Kidney (tissue), 14 donors: ENCODE measurements around the gene ERFL. TPM values are rescaled to one million over a fixed set of nuclear protein-coding genes. Genes with fewer than 3 reads are reported as not detected.

Experiments
- DNase-seq, 5 donors: peaks; one replicate each; pipeline ENCODE4 v3.0.0-alpha.2; 2013 to 2020
- FAIRE-seq: peaks from 2 replicates; lab custom pipeline; 2012; peaks lifted over from hg19 to GRCh38; lab: Jason Lieb, UNC
- H3K27ac ChIP-seq, 2 donors: one replicate each; pipeline ENCODE4 v1.7.0; 2013; ENCODE audit warnings: low read depth in 2 of 2, low read length in 2 of 2, inconsistent platforms in 1 of 2
- H3K27me3 ChIP-seq: one replicate; pipeline ENCODE4 v1.7.1; 2013; ENCODE audit warnings: low read length, inconsistent platforms; ENCODE audit not compliant: control insufficient read depth, insufficient read depth
- H3K36me3 ChIP-seq, 3 donors: one replicate each; pipeline versions ENCODE4 v1.7.0 to v1.7.1; 2013; ENCODE audit warnings: low read length in 3 of 3, control low read depth in 1 of 3, inconsistent platforms in 1 of 3; ENCODE audit not compliant: insufficient read depth in 3 of 3, control insufficient read depth in 2 of 3
- H3K4me1 ChIP-seq, 3 donors: one replicate each; pipeline versions ENCODE4 v1.7.0 to v1.7.1; 2013; ENCODE audit warnings: low read length in 3 of 3, inconsistent platforms in 1 of 3, low read depth in 1 of 3; ENCODE audit not compliant: control insufficient read depth in 2 of 3, insufficient read depth in 2 of 3
- H3K4me3 ChIP-seq, 3 donors: one replicate each; pipeline versions ENCODE4 v1.7.0 to v1.8.1; 2013; ENCODE audit warnings: low read length in 3 of 3, control low read depth in 1 of 3, inconsistent platforms in 1 of 3
- H3K9ac ChIP-seq, 3 donors: one replicate each; pipeline versions ENCODE4 v1.7.0 to v1.7.1; 2013; ENCODE audit warnings: low read length in 3 of 3, control low read depth in 1 of 3, inconsistent platforms in 1 of 3
- H3K9me3 ChIP-seq, 3 donors: one replicate each; pipeline versions ENCODE4 v1.7.0 to v1.7.1; 2013; ENCODE audit warnings: low read length in 3 of 3, control low read depth in 1 of 3, inconsistent platforms in 1 of 3; ENCODE audit not compliant: control insufficient read depth in 2 of 3, insufficient read depth in 1 of 3
- intact Hi-C: fragments of 100-400 bp; cut with DNase I; formaldehyde crosslinking; loops from one replicate; pipeline ENCODE4 v1.11.1; 2022
- polyA plus RNA-seq: library from polyadenylated mRNA; stranded (reverse); fragments of 350-450 nt; fragmentation: Illumina TruSeq; extraction: RNeasy Lipid Tissue Mini Kit (QIAGEN cat#74804); gene quantifications from one replicate; pipeline ENCODE4 v1.2.3, GENCODE V29; 2014; ENCODE audit warnings: low read depth, low replicate concordance; ENCODE audit not compliant: insufficient read depth
- total RNA-seq: library from RNA; stranded (reverse); fragmentation: NEBNext Ultra II Directional; extraction: Animal tissue kit (Norgen Biotek cat#: 25700); gene quantifications from one replicate; pipeline ENCODE4 v1.2.1, GENCODE V29; 2021
- TF ChIP-seq, protein P1 (sequence below): IDR thresholded peaks from 3 replicates; pipeline ENCODE4 v1.5.1; 2012; ENCODE audit warnings: mild to moderate bottlenecking, moderate library complexity, borderline replicate concordance; ENCODE audit not compliant: insufficient read depth; ENCODE audit errors: extremely low read depth
- donor health status: control.
- donor health status: control.
- donor health status: control.
- donor health status: control.
- donor health status: control.
- donor health status: DM: yes; HTN: yes; CAD: no.
- donor health status: Normal renal cell carcinoma (clear cell type).

Gene ERFL
- total and polyA plus RNA-seq, 2 donors from 2014 or later = 0.69 TPM; not detected in 1

DNA sequence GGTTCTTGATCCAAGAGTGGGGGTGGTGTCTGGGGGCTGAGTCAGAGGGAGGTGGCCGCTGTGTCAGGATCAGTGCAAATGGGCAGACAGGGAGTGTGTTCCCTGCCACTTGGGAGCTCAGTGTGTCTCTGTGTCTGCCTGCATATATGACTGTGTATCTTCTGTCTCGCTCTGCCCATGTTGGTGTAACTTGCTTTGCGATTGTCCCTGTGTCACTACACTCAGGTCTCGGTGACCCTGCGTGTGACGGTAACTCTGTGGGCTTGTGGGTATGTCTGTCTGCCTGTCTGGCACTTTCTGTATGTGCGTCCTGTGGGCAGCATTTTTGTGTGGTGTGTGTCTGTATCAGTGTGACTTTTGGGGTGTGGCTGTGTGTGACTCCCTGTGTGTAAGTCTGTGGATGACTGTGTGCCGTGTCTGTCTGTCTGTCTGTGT is 8.2 kb upstream of the ERFL start:
- FAIRE-seq (no peak), DNase-seq (no peak)
- intact Hi-C loops = no loop called here
- H3K36me3 ChIP-seq = no peaks in the 10 kb centered on the region
- H3K27ac ChIP-seq = no peak overlapping the region
- peaks cover 39% of the 10 kb centered on the region for H3K27me3 ChIP-seq
- H3K4me1 ChIP-seq = no peaks in the 10 kb centered on the region
- no peaks in the 10 kb centered on the region for H3K9me3 ChIP-seq
- no peak overlapping the region for H3K4me3 ChIP-seq
- TF ChIP-seq, protein P1, sequence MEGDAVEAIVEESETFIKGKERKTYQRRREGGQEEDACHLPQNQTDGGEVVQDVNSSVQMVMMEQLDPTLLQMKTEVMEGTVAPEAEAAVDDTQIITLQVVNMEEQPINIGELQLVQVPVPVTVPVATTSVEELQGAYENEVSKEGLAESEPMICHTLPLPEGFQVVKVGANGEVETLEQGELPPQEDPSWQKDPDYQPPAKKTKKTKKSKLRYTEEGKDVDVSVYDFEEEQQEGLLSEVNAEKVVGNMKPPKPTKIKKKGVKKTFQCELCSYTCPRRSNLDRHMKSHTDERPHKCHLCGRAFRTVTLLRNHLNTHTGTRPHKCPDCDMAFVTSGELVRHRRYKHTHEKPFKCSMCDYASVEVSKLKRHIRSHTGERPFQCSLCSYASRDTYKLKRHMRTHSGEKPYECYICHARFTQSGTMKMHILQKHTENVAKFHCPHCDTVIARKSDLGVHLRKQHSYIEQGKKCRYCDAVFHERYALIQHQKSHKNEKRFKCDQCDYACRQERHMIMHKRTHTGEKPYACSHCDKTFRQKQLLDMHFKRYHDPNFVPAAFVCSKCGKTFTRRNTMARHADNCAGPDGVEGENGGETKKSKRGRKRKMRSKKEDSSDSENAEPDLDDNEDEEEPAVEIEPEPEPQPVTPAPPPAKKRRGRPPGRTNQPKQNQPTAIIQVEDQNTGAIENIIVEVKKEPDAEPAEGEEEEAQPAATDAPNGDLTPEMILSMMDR = no peak
- no peak overlapping the region for H3K9ac ChIP-seq

DNA sequence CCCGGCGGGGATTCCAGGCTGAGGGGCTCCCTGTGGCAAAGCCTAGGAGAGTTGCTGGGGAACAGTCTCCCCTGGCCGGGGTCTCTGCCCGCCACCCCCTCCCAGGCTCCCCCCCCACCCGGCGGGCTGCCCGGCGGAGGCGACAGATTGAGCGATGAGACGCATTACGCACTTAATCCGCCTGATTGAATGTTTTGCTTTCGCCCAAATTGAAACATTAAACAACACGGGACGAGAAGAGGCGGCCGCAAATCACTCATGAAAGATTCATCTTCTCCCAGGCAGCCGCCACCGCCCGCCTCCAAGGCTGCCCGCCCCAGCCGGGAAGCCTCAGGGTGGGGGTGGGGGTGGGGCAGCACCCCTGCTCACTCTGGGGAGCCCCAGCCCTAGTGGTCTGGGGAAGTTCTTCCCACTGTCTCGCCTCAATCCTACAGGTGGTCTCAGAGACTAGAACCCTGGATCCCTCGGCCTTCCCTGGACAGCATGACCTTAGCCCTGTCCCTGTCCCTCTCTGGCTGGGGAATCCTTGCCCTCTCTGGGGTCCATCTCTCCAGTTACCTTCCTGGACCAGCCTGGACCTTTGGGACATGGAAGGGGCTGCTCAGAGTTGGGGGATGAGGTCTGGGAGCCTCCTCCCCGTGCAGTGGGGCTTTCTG is 7.6 kb upstream of the ERFL start:
- H3K27me3 ChIP-seq = peaks cover 44% of the 10 kb centered on the region
- H3K4me1 ChIP-seq = no peaks in the 10 kb centered on the region
- TF ChIP-seq, protein P1 = no peak
- intact Hi-C loops = no loop called here
- H3K4me3 ChIP-seq = no peak overlapping the region
- no peak overlapping the region for H3K9ac ChIP-seq
- H3K27ac ChIP-seq = no peak overlapping the region
- H3K9me3 ChIP-seq = no peaks in the 10 kb centered on the region
- no peak for FAIRE-seq
- H3K36me3 ChIP-seq = no peaks in the 10 kb centered on the region
- no peak for DNase-seq

DNA sequence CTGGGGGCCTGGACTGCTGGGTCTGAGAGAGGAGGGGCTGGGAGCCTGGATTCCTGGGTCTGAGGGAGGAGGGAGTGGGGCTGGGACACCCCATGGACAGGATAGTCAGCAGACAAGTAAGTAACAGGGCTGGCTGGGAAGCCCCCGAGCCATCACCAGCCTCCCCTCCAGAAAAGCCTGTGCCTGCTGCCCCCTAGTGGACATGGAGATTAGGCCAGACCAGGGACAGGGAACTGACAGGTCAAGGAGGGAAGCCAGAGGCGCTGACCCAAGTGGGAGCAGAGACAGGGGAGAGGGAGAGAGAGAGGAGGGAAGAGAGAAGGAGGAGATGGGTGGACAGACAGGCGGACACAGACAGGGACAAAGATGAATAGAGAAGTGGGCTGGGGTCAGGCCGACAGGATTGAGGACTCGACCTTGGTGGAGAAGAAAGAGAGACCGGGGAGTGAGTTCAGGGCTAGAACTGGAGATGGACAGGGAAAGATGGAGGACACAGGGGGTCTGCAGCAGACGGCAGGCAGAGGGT is 6.7 kb upstream of the ERFL start:
- H3K27me3 ChIP-seq = peaks cover 54% of the 10 kb centered on the region
- no peak overlapping the region for H3K27ac ChIP-seq
- H3K9me3 ChIP-seq = no peaks in the 10 kb centered on the region
- no peak overlapping the region for H3K4me3 ChIP-seq
- H3K36me3 ChIP-seq = no peaks in the 10 kb centered on the region
- DNase-seq = peak; percentile 71 to 87 (median 73)
- H3K4me1 ChIP-seq = no peaks in the 10 kb centered on the region
- no peak for FAIRE-seq
- TF ChIP-seq, protein P1 = peak; percentile 67
- intact Hi-C loops = no loop called here
- H3K9ac ChIP-seq = no peak overlapping the region
